ENCODE results near the gene PPM1L.

The PPM1L gene

DNA sequence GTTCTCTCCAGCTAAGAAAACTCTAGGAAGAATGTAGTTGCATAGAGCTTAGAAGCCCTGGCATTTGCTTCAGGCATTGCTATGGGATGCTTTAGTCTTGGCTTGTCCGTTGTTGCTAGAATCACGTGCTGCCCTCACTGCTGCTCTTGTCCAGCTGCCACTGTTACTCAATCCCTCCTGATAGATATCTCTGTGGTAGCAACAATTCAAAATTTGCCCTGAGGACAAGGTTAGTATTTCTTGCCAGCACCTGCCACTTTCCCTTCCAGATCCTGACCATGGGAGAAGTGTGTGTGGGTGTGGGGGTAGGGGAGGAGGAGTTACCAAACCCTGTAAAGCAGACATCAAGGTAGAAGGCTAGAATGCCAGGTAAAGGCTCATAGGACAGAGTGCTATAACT, 113.8 kb downstream of the PPM1L start:
- no peak for ATAC-seq
- TF ChIP-seq, protein P1, sequence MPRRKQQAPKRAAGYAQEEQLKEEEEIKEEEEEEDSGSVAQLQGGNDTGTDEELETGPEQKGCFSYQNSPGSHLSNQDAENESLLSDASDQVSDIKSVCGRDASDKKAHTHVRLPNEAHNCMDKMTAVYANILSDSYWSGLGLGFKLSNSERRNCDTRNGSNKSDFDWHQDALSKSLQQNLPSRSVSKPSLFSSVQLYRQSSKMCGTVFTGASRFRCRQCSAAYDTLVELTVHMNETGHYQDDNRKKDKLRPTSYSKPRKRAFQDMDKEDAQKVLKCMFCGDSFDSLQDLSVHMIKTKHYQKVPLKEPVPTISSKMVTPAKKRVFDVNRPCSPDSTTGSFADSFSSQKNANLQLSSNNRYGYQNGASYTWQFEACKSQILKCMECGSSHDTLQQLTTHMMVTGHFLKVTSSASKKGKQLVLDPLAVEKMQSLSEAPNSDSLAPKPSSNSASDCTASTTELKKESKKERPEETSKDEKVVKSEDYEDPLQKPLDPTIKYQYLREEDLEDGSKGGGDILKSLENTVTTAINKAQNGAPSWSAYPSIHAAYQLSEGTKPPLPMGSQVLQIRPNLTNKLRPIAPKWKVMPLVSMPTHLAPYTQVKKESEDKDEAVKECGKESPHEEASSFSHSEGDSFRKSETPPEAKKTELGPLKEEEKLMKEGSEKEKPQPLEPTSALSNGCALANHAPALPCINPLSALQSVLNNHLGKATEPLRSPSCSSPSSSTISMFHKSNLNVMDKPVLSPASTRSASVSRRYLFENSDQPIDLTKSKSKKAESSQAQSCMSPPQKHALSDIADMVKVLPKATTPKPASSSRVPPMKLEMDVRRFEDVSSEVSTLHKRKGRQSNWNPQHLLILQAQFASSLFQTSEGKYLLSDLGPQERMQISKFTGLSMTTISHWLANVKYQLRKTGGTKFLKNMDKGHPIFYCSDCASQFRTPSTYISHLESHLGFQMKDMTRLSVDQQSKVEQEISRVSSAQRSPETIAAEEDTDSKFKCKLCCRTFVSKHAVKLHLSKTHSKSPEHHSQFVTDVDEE (CRISPR knock-in tag; IDR thresholded peaks at IDR 0.05) = peak; percentile 35; the same call in 1 of the 2 replicates
- no peak for TF ChIP-seq CSDC2 (CRISPR knock-in tag; IDR thresholded peaks at IDR 0.05)

DNA sequence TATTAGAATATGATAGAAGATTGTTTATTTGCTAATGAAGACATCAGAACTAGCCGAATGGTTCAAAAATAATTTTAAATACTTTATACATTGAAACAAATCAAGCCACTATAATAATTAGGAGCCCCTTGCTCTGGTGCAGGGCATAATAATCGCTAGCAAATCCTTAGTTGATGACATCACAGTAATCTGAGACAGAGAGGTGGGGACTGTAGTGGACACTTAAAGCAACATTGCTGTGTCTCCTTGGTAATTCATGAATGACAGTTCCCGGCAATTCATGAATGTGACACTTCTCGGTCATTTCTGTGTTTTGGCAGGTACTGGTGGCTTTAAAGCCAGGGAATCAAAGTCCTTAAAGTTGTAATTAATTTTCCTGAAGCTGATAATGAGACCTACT, 114.3 kb downstream of the PPM1L start:
- TF ChIP-seq, protein P2, sequence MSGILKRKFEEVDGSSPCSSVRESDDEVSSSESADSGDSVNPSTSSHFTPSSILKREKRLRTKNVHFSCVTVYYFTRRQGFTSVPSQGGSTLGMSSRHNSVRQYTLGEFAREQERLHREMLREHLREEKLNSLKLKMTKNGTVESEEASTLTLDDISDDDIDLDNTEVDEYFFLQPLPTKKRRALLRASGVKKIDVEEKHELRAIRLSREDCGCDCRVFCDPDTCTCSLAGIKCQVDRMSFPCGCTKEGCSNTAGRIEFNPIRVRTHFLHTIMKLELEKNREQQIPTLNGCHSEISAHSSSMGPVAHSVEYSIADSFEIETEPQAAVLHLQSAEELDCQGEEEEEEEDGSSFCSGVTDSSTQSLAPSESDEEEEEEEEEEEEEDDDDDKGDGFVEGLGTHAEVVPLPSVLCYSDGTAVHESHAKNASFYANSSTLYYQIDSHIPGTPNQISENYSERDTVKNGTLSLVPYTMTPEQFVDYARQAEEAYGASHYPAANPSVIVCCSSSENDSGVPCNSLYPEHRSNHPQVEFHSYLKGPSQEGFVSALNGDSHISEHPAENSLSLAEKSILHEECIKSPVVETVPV (CRISPR knock-in tag; IDR thresholded peaks at IDR 0.05) = no peak
- no peak for TF ChIP-seq ISL1 (CRISPR knock-in tag; IDR thresholded peaks at IDR 0.05)
- TF ChIP-seq ZFP3 (CRISPR knock-in tag; IDR thresholded peaks at IDR 0.05) = no peak
- no peak for TF ChIP-seq ZFP30 (CRISPR knock-in tag; IDR thresholded peaks at IDR 0.05)
- TF ChIP-seq BACH2 (CRISPR knock-in tag; IDR thresholded peaks at IDR 0.05; ENCODE audit: borderline replicate concordance) = no peak
- TF ChIP-seq, protein P1 (CRISPR knock-in tag; IDR thresholded peaks at IDR 0.05) = no peak
- no peak for TF ChIP-seq ESRRG (CRISPR knock-in tag; IDR thresholded peaks at IDR 0.05)
- TF ChIP-seq ARNTL (CRISPR knock-in tag; IDR thresholded peaks at IDR 0.05; ENCODE audit: borderline replicate concordance, low read depth) = no peak
- no peak for TF ChIP-seq ZNF8 (CRISPR knock-in tag; IDR thresholded peaks at IDR 0.05)
- TF ChIP-seq OSR1 (CRISPR knock-in tag; IDR thresholded peaks at IDR 0.05) = no peak
- TF ChIP-seq TOX (CRISPR knock-in tag; IDR thresholded peaks at IDR 0.05; ENCODE audit: borderline replicate concordance) = no peak
- TF ChIP-seq, protein P3, sequence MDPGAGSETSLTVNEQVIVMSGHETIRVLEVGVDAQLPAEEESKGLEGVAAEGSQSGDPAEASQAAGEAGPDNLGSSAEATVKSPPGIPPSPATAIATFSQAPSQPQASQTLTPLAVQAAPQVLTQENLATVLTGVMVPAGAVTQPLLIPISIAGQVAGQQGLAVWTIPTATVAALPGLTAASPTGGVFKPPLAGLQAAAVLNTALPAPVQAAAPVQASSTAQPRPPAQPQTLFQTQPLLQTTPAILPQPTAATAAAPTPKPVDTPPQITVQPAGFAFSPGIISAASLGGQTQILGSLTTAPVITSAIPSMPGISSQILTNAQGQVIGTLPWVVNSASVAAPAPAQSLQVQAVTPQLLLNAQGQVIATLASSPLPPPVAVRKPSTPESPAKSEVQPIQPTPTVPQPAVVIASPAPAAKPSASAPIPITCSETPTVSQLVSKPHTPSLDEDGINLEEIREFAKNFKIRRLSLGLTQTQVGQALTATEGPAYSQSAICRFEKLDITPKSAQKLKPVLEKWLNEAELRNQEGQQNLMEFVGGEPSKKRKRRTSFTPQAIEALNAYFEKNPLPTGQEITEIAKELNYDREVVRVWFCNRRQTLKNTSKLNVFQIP (CRISPR knock-in tag; IDR thresholded peaks at IDR 0.05; ENCODE audit: borderline replicate concordance, low read depth) = no peak
- TF ChIP-seq CSDC2 (CRISPR knock-in tag; IDR thresholded peaks at IDR 0.05) = no peak
- TF ChIP-seq ZC3H10 (CRISPR knock-in tag; IDR thresholded peaks at IDR 0.05) = no peak
- TF ChIP-seq, protein P4, sequence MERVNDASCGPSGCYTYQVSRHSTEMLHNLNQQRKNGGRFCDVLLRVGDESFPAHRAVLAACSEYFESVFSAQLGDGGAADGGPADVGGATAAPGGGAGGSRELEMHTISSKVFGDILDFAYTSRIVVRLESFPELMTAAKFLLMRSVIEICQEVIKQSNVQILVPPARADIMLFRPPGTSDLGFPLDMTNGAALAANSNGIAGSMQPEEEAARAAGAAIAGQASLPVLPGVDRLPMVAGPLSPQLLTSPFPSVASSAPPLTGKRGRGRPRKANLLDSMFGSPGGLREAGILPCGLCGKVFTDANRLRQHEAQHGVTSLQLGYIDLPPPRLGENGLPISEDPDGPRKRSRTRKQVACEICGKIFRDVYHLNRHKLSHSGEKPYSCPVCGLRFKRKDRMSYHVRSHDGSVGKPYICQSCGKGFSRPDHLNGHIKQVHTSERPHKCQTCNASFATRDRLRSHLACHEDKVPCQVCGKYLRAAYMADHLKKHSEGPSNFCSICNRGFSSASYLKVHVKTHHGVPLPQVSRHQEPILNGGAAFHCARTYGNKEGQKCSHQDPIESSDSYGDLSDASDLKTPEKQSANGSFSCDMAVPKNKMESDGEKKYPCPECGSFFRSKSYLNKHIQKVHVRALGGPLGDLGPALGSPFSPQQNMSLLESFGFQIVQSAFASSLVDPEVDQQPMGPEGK (CRISPR knock-in tag; IDR thresholded peaks at IDR 0.05; ENCODE audit: borderline replicate concordance) = no peak
- TF ChIP-seq ZNF70 (CRISPR knock-in tag; IDR thresholded peaks at IDR 0.05) = no peak
- TF ChIP-seq, protein P5, sequence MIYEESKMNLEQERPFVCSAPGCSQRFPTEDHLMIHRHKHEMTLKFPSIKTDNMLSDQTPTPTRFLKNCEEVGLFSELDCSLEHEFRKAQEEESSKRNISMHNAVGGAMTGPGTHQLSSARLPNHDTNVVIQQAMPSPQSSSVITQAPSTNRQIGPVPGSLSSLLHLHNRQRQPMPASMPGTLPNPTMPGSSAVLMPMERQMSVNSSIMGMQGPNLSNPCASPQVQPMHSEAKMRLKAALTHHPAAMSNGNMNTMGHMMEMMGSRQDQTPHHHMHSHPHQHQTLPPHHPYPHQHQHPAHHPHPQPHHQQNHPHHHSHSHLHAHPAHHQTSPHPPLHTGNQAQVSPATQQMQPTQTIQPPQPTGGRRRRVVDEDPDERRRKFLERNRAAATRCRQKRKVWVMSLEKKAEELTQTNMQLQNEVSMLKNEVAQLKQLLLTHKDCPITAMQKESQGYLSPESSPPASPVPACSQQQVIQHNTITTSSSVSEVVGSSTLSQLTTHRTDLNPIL (CRISPR knock-in tag; IDR thresholded peaks at IDR 0.05; ENCODE audit: low read depth) = no peak
- no peak for TF ChIP-seq TCF4 (CRISPR knock-in tag; IDR thresholded peaks at IDR 0.05; ENCODE audit: borderline replicate concordance)
- TF ChIP-seq SNAI2 (CRISPR knock-in tag; IDR thresholded peaks at IDR 0.05) = no peak
- TF ChIP-seq PPARA (CRISPR knock-in tag; IDR thresholded peaks at IDR 0.05; ENCODE audit: borderline replicate concordance) = no peak
- no peak for ATAC-seq

All from SK-N-SH treated with all-trans-retinoic acid at 6 μM for 48 hours (cell line).